Mucosa of stomach (tissue), 1 donor: ENCODE data around the gene LRRC1.
"Not testable (repeated sequence)": the region's sequence is repeated elsewhere in the genome, so short reads cannot be mapped to it uniquely, and the experiment has no call there.

ENCODE experiments used
- H3K27me3 ChIP-seq: one replicate; pipeline ENCODE4 v1.7.0; 2013; ENCODE audit warnings: mild to moderate bottlenecking, low read length; ENCODE audit not compliant: control insufficient read depth, insufficient read depth
- H3K36me3 ChIP-seq: one replicate; pipeline ENCODE4 v1.7.0; 2013; ENCODE audit warnings: low read length; ENCODE audit not compliant: control insufficient read depth, insufficient read depth
- H3K4me1 ChIP-seq: one replicate; pipeline ENCODE4 v1.7.0; 2013; ENCODE audit warnings: mild to moderate bottlenecking, low read length; ENCODE audit not compliant: control insufficient read depth, insufficient read depth
- H3K4me3 ChIP-seq: one replicate; pipeline ENCODE4 v1.7.0; 2013; ENCODE audit warnings: low read length
- H3K9ac ChIP-seq: one replicate; pipeline ENCODE4 v1.7.0; 2013; ENCODE audit warnings: mild to moderate bottlenecking, low read length, moderate library complexity
- H3K9me3 ChIP-seq: one replicate; pipeline ENCODE4 v1.7.0; 2013; ENCODE audit warnings: mild to moderate bottlenecking, low read length, moderate library complexity; ENCODE audit not compliant: control insufficient read depth
- donor health status: Pancreatic carcinoma.

Gene LRRC1

DNA sequence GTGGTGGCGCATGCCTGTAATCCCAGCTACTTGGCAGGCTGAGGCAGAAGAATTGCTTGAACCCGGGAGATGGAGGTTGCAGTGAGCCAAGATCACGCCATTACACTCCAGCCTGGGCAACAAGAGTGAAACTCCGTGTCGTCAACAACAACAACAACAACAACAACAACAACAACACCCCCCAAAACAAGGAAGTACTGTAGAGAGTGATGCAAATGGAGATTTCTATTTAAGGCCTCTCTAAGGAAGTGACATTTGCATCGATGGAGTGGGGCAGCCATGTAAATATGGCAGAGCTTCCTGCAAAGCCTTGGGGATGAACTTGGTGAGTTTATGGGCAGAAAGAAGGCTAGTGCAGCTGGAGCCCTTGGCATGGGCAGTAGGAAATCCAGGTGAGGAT lies 12.8 kb downstream of the LRRC1 start:
- H3K36me3 ChIP-seq, H3K9me3 ChIP-seq, H3K27me3 ChIP-seq, H3K9ac ChIP-seq, H3K4me3 ChIP-seq: not testable (repeated sequence)
- peaks cover 18% of the 10 kb centered on the region for H3K4me1 ChIP-seq

DNA sequence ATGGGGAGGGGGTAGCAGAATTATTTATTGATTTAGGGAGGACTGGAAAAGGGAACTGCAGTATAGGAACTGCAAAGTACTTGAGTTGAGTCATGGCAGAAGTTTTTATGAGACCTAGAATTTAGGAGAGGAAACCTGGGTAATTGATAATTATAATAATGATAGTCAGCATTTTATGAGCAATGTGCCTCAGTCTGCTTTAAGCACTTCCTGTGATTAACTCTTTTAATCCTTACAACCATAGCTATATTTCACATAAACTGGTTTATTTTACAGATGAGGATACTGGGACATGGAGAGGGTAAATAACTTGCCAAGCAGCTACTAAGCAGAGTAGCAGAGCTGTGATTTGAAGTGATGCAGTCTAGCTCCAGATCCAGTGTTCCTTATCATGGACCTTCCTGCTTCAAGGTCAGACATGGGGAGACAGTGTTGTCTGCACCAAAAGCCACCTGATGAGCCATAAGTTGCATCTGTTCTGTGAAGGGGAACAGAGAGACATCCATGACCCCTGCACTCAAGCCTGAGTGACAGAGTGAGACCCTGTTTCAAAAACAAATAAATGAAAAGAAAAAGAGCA lies 13.6 kb downstream of the LRRC1 start:
- no peak overlapping the region for H3K9ac ChIP-seq
- peaks cover 26% of the 10 kb centered on the region for H3K4me1 ChIP-seq
- H3K4me3 ChIP-seq = no peak overlapping the region
- no peaks in the 10 kb centered on the region for H3K9me3 ChIP-seq
- H3K27me3 ChIP-seq = no peaks in the 10 kb centered on the region
- H3K36me3 ChIP-seq = no peaks in the 10 kb centered on the region

DNA sequence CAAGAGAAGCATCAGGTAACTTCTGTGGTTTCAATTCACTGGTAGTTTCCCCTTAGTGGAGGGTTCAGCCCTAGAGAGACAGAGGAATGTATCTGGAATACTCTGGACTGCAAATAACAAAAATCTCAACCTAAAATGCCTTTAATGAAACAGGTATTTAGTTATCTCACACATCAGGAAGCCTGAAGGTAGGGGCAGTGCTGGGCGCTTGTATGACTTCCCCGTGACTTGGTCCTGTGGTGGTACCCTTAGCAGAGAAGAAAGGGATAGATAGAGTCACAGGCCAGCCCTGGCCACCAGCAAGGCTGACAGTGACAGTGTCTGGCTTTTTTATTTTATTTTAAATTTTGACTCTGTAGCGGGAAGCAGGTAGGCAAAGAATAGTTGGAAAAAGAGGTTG lies 14.9 kb downstream of the LRRC1 start:
- H3K4me3 ChIP-seq = no peak overlapping the region
- H3K27me3 ChIP-seq = no peaks in the 10 kb centered on the region
- no peaks in the 10 kb centered on the region for H3K36me3 ChIP-seq
- H3K9me3 ChIP-seq = no peaks in the 10 kb centered on the region
- no peak overlapping the region for H3K9ac ChIP-seq
- peaks cover 39% of the 10 kb centered on the region for H3K4me1 ChIP-seq

GRCh38 chr6:53811082-53811481 lies 16.3 kb downstream of the LRRC1 start:
- Histone ChIP-seq H3K9me3 (no peaks in the 10 kb centered on the region), H3K27me3 (no peaks in the 10 kb centered on the region), H3K4me1 (peaks cover 47% of the 10 kb centered on the region), H3K9ac (peak overlapping the region; percentile 35), H3K4me3 (no peak overlapping the region), H3K36me3 (no peaks in the 10 kb centered on the region)

DNA sequence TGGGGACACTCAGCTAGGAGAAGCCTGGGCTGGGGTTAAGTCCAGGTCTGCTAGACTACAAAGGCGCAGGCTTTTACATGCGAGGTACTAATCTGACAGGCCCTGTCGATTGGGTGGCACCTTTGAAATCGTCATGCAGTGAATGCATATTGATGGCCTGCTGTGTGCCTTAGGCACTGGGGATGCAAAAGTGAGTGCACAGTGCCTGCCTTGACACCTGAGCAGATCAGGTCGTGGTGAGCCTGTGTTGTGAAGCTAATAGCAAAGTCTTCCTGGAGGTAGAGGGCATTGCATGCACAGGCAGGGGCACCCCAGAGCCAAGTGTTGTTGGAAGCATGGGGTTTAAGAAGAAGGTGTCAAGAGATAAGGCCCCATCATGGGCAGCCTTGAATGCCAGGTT lies 16.9 kb downstream of the LRRC1 start:
- Histone ChIP-seq H3K4me1 (peaks cover 47% of the 10 kb centered on the region), H3K4me3 (no peak overlapping the region), H3K27me3 (no peaks in the 10 kb centered on the region), H3K9ac (no peak overlapping the region), H3K9me3 (no peaks in the 10 kb centered on the region), H3K36me3 (no peaks in the 10 kb centered on the region)

GRCh38 chr6:53813096-53813495 lies 18.3 kb downstream of the LRRC1 start:
- Histone ChIP-seq H3K36me3 (no peaks in the 10 kb centered on the region), H3K9me3 (no peaks in the 10 kb centered on the region), H3K27me3 (no peaks in the 10 kb centered on the region), H3K9ac (no peak overlapping the region), H3K4me1 (peaks cover 47% of the 10 kb centered on the region), H3K4me3 (no peak overlapping the region)

DNA sequence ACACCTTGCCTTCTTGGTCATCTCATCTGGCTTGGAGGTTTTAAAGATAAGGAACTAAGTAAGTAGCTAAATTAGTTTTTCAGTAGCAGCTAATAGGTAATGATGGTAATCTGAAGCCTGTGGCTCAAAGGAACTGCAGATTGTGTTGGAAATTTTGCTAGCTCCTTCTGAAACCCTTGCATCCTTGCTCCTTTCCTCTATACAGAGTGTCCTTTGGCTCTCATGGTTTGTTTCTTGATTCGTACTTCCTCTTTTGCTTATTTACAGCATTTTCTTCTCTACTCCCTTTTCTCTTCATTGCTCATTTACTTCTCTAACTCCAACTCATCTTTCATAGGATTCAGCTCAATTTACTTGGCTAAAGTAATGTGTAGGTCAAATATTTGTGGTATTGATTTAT lies 19.0 kb downstream of the LRRC1 start:
- Histone ChIP-seq H3K4me1 (peaks cover 47% of the 10 kb centered on the region), H3K4me3 (no peak overlapping the region), H3K9ac (no peak overlapping the region), H3K36me3 (no peaks in the 10 kb centered on the region), H3K27me3 (no peaks in the 10 kb centered on the region), H3K9me3 (no peaks in the 10 kb centered on the region)

DNA sequence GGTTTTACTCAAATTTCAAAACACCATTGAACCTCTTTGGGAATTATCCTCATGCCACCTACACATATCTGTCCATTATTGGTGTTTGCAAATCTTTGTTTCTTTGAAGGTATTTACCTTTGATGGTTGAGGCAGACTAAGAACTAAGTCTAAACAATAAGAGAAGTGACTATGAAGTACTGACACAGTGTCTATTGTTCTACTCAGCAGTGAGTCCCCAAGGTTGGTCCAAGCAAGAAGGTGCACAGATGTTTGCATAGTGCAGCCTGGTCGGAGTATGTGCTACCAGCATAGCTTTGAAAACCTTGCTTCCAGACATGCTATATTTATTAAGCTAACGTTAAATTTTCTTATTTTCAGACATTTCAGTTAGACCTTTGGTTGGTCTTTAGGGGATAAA lies 19.5 kb downstream of the LRRC1 start:
- Histone ChIP-seq H3K36me3 (no peaks in the 10 kb centered on the region), H3K27me3 (no peaks in the 10 kb centered on the region), H3K4me1 (peaks cover 47% of the 10 kb centered on the region), H3K9ac (no peak overlapping the region), H3K4me3 (no peak overlapping the region), H3K9me3 (no peaks in the 10 kb centered on the region)

- H3K36me3 ChIP-seq = no peaks in the 10 kb centered on the region
- H3K9ac ChIP-seq = no peak overlapping the region
- no peaks in the 10 kb centered on the region for H3K27me3 ChIP-seq
- H3K9me3 ChIP-seq = no peaks in the 10 kb centered on the region
- peaks cover 47% of the 10 kb centered on the region for H3K4me1 ChIP-seq
- no peak overlapping the region for H3K4me3 ChIP-seq
Measured at GRCh38 chr6:53815381-53816119, 20.7 kb downstream of the LRRC1 start.

DNA sequence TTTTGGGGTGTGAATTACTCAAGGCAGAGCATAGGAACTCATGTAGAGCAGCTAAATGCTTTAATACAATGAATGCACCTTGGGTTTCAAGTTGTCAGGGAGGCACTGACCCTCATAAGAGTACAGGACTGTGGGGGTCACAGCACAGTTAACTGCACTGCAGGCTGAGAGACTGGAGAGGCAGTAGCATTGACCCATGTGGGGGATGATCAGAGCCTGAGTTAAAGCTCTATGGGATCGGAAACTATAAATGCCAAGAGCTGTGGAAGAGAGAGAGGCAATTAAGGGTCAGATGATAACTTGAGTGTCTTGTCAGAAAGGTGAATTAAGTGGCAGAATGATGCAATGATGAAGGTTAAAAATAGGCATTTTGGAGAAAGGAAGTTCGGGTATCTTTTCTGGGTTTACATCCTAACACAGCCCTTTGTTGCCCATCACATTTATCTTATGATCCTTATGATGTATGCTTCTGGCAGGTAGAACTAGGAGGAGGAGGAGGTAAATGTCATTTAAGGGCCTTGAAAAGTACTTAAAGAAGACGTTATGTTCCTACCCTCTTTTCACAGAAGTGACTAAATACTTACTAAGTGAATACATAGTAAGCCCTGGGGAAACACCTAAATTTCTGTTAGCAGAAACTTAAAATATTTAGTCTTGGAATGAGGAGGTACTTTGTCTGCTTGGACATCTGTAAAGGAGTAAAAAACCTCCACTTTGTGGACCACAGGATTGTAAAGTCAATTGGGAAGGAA lies 24.2 kb downstream of the LRRC1 start:
- no peaks in the 10 kb centered on the region for H3K27me3 ChIP-seq
- no peak overlapping the region for H3K4me3 ChIP-seq
- H3K36me3 ChIP-seq = no peaks in the 10 kb centered on the region
- H3K4me1 ChIP-seq = peaks cover 15% of the 10 kb centered on the region
- no peak overlapping the region for H3K9ac ChIP-seq
- H3K9me3 ChIP-seq = no peaks in the 10 kb centered on the region

DNA sequence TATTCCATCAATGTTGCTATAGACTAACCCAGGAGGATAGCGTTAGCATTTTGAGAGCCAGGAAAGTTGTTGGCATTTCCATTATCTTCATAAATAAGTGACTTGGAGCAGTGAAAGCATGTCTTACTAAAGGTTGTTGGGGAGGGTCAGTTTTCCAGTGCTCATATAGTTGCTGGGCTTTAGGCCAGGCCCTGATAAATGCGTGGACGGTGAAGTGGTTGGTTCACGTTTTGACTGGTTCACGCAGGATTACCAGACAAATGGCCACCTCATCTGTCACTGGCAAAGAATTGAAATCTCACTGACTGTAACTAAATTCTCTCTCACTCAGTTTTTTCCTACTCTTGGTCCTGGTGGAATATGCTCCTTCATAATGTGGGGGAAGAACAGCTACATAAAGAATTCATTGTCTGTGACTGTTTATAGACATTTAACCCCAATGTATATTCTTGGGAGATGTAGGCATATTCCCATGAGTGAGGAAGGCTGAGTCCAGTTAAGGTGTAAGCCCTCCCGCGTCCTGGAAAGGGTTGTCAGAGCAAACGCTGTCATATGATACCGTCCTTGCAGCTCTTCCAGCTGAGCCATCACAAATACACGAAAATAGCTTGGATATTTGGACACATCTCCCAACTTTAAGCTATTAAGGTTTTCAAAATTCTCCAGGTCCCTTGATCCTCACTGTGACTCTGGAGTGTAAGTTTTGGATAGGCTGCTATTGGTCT lies 27.8 kb downstream of the LRRC1 start:
- peaks cover 28% of the 10 kb centered on the region for H3K4me1 ChIP-seq
- H3K9me3 ChIP-seq = no peaks in the 10 kb centered on the region
- no peak overlapping the region for H3K9ac ChIP-seq
- no peaks in the 10 kb centered on the region for H3K27me3 ChIP-seq
- H3K4me3 ChIP-seq = no peak overlapping the region
- no peaks in the 10 kb centered on the region for H3K36me3 ChIP-seq

GRCh38 chr6:53824714-53825113 lies 29.9 kb downstream of the LRRC1 start:
- no peaks in the 10 kb centered on the region for H3K27me3 ChIP-seq

More at GRCh38 chr6:53824714-53825113, 29.9 kb downstream of the LRRC1 start:
- no peaks in the 10 kb centered on the region for H3K9me3 ChIP-seq
- H3K4me3 ChIP-seq = no peak overlapping the region
- peaks cover 49% of the 10 kb centered on the region for H3K4me1 ChIP-seq
- H3K9ac ChIP-seq = no peak overlapping the region
- no peaks in the 10 kb centered on the region for H3K36me3 ChIP-seq
